ENCODE results near the gene DCAF5. TPM values are rescaled to one million over a fixed set of nuclear protein-coding genes. Genes with fewer than 3 reads are reported as not detected.
A peak's percentile ranks its signal among the peaks of the same experiment; 100 is the strongest.

Gene DCAF5
- total and polyA plus RNA-seq, 2 of the 8 experiments (the other 6 are each of a cell fraction or from before 2014, with no cell fraction given): 24.3 to 31.0 TPM

- Histone ChIP-seq H3K79me2 (ENCODE audit: control insufficient read depth in 1 of 2, insufficient read depth in 2 of 2, low read length in 2 of 2) (no peaks in the 10 kb centered on the region), H2BK15ac (ENCODE audit: low read length) (no peak overlapping the region), H2AK5ac (ENCODE audit: low read depth, low read length) (no peak overlapping the region), H3K4me1 (replicated peaks in 1 of 4; ENCODE audit: control insufficient read depth in 3 of 4, insufficient read depth in 4 of 4, low read length in 3 of 4) (peaks cover 0 to 7% (median 3%) of the 10 kb centered on the region in 4 experiments; a peak in 3 of 7 replicates), H3K4me3 (ENCODE audit: extremely low read depth in 1 of 4, insufficient read depth in 2 of 4, low read depth in 3 of 4, low read length in 4 of 4) (no peak overlapping the region), H4K91ac (replicated peaks; ENCODE audit: insufficient read length, low read length) (no peak overlapping the region), H3K27me3 (replicated peaks in 1 of 4; ENCODE audit: control insufficient read depth in 3 of 4, extremely low read depth in 1 of 4, insufficient read depth in 3 of 4, low read length in 3 of 4) (no peaks in the 10 kb centered on the region), H2BK120ac (replicated peaks; ENCODE audit: low read depth, low read length) (no peak overlapping the region), H3K56ac (replicated peaks; ENCODE audit: insufficient read length, low read depth, low read length) (no peak overlapping the region), H3K14ac (ENCODE audit: insufficient read length) (no peak overlapping the region), H3K18ac (ENCODE audit: extremely low read depth, low read length) (no peak overlapping the region), H4K5ac (ENCODE audit: insufficient read length, low read depth, low read length) (no peak overlapping the region), H3K9ac (replicated peaks in 1 of 4; ENCODE audit: extremely low read depth in 1 of 4, low read depth in 3 of 4, low read length in 3 of 4) (no peak overlapping the region), H3K23me2 (ENCODE audit: low read depth, low read length) (no peaks in the 10 kb centered on the region), H3K23ac (ENCODE audit: insufficient read length) (no peak overlapping the region), H2BK12ac (ENCODE audit: low read depth, low read length) (no peak overlapping the region), H3K4me2 (ENCODE audit: insufficient read depth in 1 of 2, low read depth in 2 of 2, low read length in 2 of 2) (no peak overlapping the region), H2BK5ac (ENCODE audit: low read depth, low read length) (no peak overlapping the region), H3K79me1 (ENCODE audit: low read depth, low read length) (no peaks in the 10 kb centered on the region), H3K27ac (ENCODE audit: low read depth, low read length) (no peak overlapping the region), H4K8ac (ENCODE audit: extremely low read depth, insufficient read depth, low read length) (no peak overlapping the region), H3K9me3 (ENCODE audit: insufficient read depth in 2 of 2, low read depth in 1 of 2, low read length in 1 of 2) (no peaks in the 10 kb centered on the region), H4K20me1 (replicated peaks in 1 of 2; ENCODE audit: control insufficient read depth in 1 of 2, insufficient read depth in 2 of 2, low read length in 2 of 2) (no peaks in the 10 kb centered on the region), H3K36me3 (ENCODE audit: control insufficient read depth in 2 of 4, insufficient read depth in 4 of 4, low read length in 3 of 4) (peaks cover 0 to 4% (median 2%) of the 10 kb centered on the region in 4 experiments; a peak in 3 of 8 replicates), H2BK20ac (ENCODE audit: low read length) (no peak overlapping the region), H3K4ac (replicated peaks; ENCODE audit: insufficient read length, low read depth, low read length) (no peak overlapping the region), H2AFZ (ENCODE audit: low read length) (no peak overlapping the region)
- 67% methylated on average over 4 of the region's 4 CpGs; no CpG with 5 or more reads in 1 of the 2 experiments for WGBS, 2 experiments (ENCODE audit: extremely low coverage in 1 of 2, insufficient coverage in 1 of 2, insufficient read length in 1 of 2, insufficient replicate concordance in 2 of 2, low coverage in 1 of 2, low lambda C conversion rate in 2 of 2, missing lambda C conversion rate in 1 of 2)
- CTCF ChIA-PET (ENCODE audit: partially characterized antibody): interaction anchor here (0.7 to 2.0 kb wide), 19 partner anchors 9 to 245 kb away, joined by 3 to 14 read pairs (median 3); no protein-coding TSS in a partner anchor
- DNase-seq (ENCODE audit: low read depth in 1 of 2, low spot score in 2 of 2): no peak
- TF ChIP-seq, protein P1, sequence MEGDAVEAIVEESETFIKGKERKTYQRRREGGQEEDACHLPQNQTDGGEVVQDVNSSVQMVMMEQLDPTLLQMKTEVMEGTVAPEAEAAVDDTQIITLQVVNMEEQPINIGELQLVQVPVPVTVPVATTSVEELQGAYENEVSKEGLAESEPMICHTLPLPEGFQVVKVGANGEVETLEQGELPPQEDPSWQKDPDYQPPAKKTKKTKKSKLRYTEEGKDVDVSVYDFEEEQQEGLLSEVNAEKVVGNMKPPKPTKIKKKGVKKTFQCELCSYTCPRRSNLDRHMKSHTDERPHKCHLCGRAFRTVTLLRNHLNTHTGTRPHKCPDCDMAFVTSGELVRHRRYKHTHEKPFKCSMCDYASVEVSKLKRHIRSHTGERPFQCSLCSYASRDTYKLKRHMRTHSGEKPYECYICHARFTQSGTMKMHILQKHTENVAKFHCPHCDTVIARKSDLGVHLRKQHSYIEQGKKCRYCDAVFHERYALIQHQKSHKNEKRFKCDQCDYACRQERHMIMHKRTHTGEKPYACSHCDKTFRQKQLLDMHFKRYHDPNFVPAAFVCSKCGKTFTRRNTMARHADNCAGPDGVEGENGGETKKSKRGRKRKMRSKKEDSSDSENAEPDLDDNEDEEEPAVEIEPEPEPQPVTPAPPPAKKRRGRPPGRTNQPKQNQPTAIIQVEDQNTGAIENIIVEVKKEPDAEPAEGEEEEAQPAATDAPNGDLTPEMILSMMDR (IDR thresholded peaks at IDR 0.05; ENCODE audit: control extremely low read depth in 1 of 3, insufficient read depth in 1 of 3, low read depth in 1 of 3, low read length in 3 of 3): peak in 2 of 3 experiments; percentile 40 to 55; a peak in 2 of 4 replicates
- TF ChIP-seq NANOG (IDR thresholded peaks at IDR 0.05; ENCODE audit: insufficient read depth, low read depth, low read length, poor library complexity, severe bottlenecking) (no peak), CEBPB (IDR thresholded peaks at IDR 0.05; ENCODE audit: low read depth, low read length) (peak; percentile 82), RAD21 (IDR thresholded peaks at IDR 0.05 in 1 of 2, conservative IDR thresholded peaks at IDR 0.05 in 1 of 2; ENCODE audit: low read depth in 2 of 2, low read length in 2 of 2) (peak; percentile 51 to 54), JUN (IDR thresholded peaks at IDR 0.05; ENCODE audit: low read depth, low read length) (no peak), KDM5A (IDR thresholded peaks at IDR 0.05; ENCODE audit: low read length) (no peak)
- FAIRE-seq: peak; percentile 77
- POLR2A ChIA-PET (ENCODE audit: partially characterized antibody): interaction anchor here (0.9 kb wide), 1 partner anchor 308 kb away, joined by 3 read pairs; the partner anchor contains the start of gene ZFP36L1
These were observed 51.5 kb downstream of the DCAF5 start for GRCh38 chr14:69101331-69101826.
